IPS-20b (cell line): ENCODE results near the gene COL6A2.

ENCODE experiments used
- H3K27ac ChIP-seq: one replicate; pipeline ENCODE4 v1.5.1; 2013; ENCODE audit warnings: low read length
- H3K27me3 ChIP-seq: 2 replicates; pipeline ENCODE4 v1.6.1; 2013; ENCODE audit warnings: mild to moderate bottlenecking, low read length, inconsistent platforms; ENCODE audit not compliant: insufficient read depth
- H3K36me3 ChIP-seq: 2 replicates; pipeline ENCODE4 v1.6.1; 2013; ENCODE audit warnings: low read depth, mild to moderate bottlenecking, inconsistent platforms, low read length, moderate library complexity; ENCODE audit not compliant: insufficient read depth
- H3K4me1 ChIP-seq: 2 replicates; pipeline ENCODE4 v1.6.1; 2013; ENCODE audit warnings: mild to moderate bottlenecking, control low read depth, inconsistent platforms, low read length, moderate library complexity; ENCODE audit not compliant: insufficient read depth
- H3K4me3 ChIP-seq: 2 replicates; pipeline ENCODE4 v1.5.1; 2013; ENCODE audit warnings: mild to moderate bottlenecking, low read length, inconsistent platforms
- H3K9ac ChIP-seq: 2 replicates; pipeline ENCODE4 v1.6.1; 2013; ENCODE audit warnings: low read depth, mild to moderate bottlenecking, inconsistent platforms, low read length, moderate library complexity
- H3K9me3 ChIP-seq: 2 replicates; pipeline ENCODE4 v1.6.1; 2013; ENCODE audit warnings: mild to moderate bottlenecking, low read depth, low read length, inconsistent platforms; ENCODE audit not compliant: insufficient read depth

Gene COL6A2

DNA sequence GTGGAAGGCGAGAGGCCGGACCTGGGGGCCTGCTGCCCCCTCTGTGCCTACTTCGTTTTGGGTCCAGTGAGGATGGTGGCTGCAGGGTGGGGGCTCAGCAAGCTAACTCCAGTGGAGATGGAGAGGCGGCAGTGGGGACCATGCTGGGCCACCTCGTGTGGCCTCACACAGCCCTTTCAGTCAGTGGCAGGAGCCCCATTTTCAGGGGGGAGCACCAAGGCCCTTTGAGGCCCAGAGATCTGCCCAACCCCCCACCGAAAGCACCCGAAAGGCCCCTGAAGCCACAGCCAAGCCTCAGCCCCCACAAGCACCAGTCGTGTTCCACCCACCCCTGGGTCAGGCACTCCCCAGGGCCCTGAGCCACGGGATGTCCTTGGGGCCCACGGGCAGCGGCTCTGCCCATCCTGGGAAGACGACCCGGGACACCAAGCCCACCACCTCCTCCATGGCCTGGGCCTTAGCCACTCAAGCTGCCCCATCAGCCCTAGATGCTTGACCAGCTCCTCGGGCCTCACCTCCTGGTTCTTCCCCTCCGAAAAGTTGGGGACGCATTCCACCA, 57.1 kb downstream of the COL6A2 start:
- Histone ChIP-seq H3K9ac (no peak overlapping the region), H3K27me3 (no peaks in the 10 kb centered on the region), H3K36me3 (0 out of 2 replicates have a peak, but pooled peaks cover 3% of the 10 kb centered on the region), H3K4me1 (peaks cover 5% of the 10 kb centered on the region; the same call in 1 of the 2 replicates), H3K9me3 (no peaks in the 10 kb centered on the region), H3K4me3 (no peak overlapping the region), H3K27ac (no peak overlapping the region)

- no peak within 1 kb of the TSS for H3K27ac ChIP-seq
- H3K27me3 ChIP-seq: no peaks in the 10 kb centered on the region
- no peak within 1 kb of the TSS for H3K9ac ChIP-seq
- no peaks in the 10 kb centered on the region for H3K9me3 ChIP-seq
- H3K36me3 ChIP-seq: 0 out of 2 replicates have a peak, but pooled peaks cover 3% of the 10 kb centered on the region
- H3K4me3 ChIP-seq: no peak within 1 kb of the TSS
- H3K4me1 ChIP-seq: peaks cover 5% of the 10 kb centered on the region; the same call in 1 of the 2 replicates
Observed at GRCh38 chr21:46155514-46156377, 57.8 kb downstream of the COL6A2 start, which contains the start of gene FTCD. FTCD (minus strand) TSS chr21:46155579; CDS start chr21:46155523, 56 bp downstream.

DNA sequence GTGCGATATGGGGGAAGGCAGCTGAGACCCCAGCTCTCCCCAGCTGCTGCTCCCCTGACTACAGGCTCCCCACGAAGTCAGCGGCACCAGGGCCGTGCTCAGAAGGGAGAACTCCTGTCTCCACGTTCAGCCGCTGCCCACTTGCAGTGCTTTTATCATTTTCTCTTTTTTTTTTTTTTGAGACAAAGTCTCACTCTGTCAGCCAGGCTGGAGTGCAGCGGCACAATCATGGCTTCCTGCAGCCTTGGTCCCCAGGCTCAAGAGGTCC, 58.4 kb downstream of the COL6A2 start:
- Histone ChIP-seq H3K9me3 (no peaks in the 10 kb centered on the region), H3K4me3 (no peak overlapping the region), H3K27me3 (no peaks in the 10 kb centered on the region), H3K36me3 (0 out of 2 replicates have a peak, but pooled peaks cover 3% of the 10 kb centered on the region), H3K9ac (no peak overlapping the region), H3K27ac (no peak overlapping the region), H3K4me1 (peaks cover 5% of the 10 kb centered on the region; the same call in 1 of the 2 replicates)

DNA sequence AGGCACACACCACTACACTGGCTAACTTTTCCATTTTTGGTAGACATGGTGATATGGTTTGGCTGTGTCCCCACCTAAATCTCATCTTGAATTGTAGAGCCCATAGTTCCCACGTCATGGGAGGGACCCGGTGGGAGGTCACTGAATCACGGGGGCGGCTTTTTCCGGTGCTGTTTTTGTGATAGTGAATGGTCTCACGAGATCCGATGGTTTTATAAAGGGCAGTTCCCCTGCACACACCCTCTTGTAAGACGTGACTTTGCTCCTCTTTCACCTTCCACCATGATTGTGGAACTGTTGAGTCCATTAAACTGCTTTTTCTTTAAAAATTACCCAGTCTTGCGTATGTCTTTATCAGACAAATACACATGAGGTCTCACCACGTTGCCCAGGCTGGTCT, 58.8 kb downstream of the COL6A2 start:
- Histone ChIP-seq H3K9ac (no peak overlapping the region), H3K4me1 (peaks cover 5% of the 10 kb centered on the region; the same call in 1 of the 2 replicates), H3K27me3 (no peaks in the 10 kb centered on the region), H3K4me3 (no peak overlapping the region), H3K27ac (no peak overlapping the region), H3K9me3 (no peaks in the 10 kb centered on the region), H3K36me3 (0 out of 2 replicates have a peak, but pooled peaks cover 3% of the 10 kb centered on the region)

GRCh38 chr21:46157396-46157986, 59.6 kb downstream of the COL6A2 start:
- Histone ChIP-seq H3K27me3 (no peaks in the 10 kb centered on the region), H3K4me1 (peaks cover 5% of the 10 kb centered on the region; the same call in 1 of the 2 replicates), H3K9ac (no peak overlapping the region), H3K27ac (no peak overlapping the region), H3K4me3 (no peak overlapping the region), H3K36me3 (0 out of 2 replicates have a peak, but pooled peaks cover 3% of the 10 kb centered on the region), H3K9me3 (no peaks in the 10 kb centered on the region)

GRCh38 chr21:46157987-46158451, 60.1 kb downstream of the COL6A2 start:
- Histone ChIP-seq H3K4me3 (no peak overlapping the region), H3K9ac (no peak overlapping the region), H3K4me1 (peaks cover under 1% of the 10 kb centered on the region; the same call in 1 of the 2 replicates), H3K27ac (no peak overlapping the region), H3K27me3 (no peaks in the 10 kb centered on the region), H3K9me3 (no peaks in the 10 kb centered on the region), H3K36me3 (0 out of 2 replicates have a peak, but pooled peaks cover 3% of the 10 kb centered on the region)

- H3K4me3 ChIP-seq: no peak overlapping the region
- no peaks in the 10 kb centered on the region for H3K4me1 ChIP-seq
- no peaks in the 10 kb centered on the region for H3K9me3 ChIP-seq
- no peak overlapping the region for H3K27ac ChIP-seq
- no peaks in the 10 kb centered on the region for H3K27me3 ChIP-seq
- H3K36me3 ChIP-seq: 0 out of 2 replicates have a peak, but pooled peaks cover 3% of the 10 kb centered on the region
- no peak overlapping the region for H3K9ac ChIP-seq
Observed at GRCh38 chr21:46158666-46159300, 60.9 kb downstream of the COL6A2 start.

DNA sequence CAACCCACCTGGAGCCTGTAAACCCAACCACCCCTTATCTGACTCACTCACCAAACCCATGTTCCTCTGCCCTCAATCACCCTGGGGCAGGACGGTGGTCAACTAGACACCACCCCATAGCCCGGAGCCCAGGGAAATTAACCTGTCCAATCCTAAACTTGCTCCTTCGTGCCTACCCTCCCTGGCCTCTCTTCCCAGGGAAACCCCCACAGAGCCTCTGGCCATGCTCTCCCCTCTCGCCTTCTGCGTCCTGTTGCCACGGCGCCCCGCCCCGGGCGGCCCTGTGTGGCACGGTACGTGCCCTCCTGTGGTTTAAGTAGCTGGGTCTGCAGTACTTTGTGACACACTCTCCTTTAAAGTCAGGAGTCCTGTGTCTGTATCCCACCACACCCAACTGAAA, 61.5 kb downstream of the COL6A2 start:
- H3K9me3 ChIP-seq: no peaks in the 10 kb centered on the region
- no peak overlapping the region for H3K9ac ChIP-seq
- no peak overlapping the region for H3K4me3 ChIP-seq
- H3K36me3 ChIP-seq: 0 out of 2 replicates have a peak, but pooled peaks cover 6% of the 10 kb centered on the region
- H3K27me3 ChIP-seq: no peaks in the 10 kb centered on the region
- no peak overlapping the region for H3K27ac ChIP-seq
- no peaks in the 10 kb centered on the region for H3K4me1 ChIP-seq

DNA sequence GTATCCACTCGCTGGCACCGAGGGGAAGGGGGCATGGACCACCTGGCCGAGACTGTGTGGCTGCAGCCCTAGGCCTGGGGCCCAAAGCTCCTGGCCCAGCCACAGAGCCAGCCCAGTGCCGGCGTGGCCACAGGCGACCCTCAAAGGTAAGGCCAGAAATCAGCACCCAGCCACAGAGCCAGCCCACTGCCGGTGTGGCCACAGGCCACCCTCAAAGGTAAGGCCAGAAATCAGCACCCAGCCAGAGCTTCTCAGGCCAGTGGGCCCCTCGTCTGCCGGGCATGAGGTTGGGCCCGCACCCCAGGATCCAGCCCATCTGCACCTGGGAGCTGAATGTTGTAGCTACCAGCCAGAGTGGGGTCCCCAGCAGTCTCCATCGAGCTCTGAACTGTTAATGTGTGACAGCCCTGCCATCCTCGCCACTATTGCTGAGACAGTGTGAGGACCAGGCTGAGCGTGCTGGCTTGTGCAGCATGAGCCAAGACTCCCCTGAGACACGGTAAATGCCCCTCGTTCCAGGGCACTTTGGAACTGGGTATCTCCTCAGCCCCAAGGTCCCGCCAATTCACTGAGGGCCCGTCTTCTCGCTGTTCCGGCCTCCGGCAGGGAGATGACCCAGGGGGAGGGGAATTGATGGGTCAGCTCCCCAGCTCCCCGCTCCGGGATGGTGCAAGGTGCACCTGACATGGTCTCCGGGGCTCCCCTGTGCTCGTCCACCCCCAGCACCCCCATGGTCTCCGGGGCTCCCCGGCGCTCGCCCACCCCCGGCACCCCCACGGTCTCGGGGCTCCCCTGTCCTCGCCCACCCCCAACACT, 62.1 kb downstream of the COL6A2 start:
- H3K36me3 ChIP-seq: 0 out of 2 replicates have a peak, but pooled peaks cover 6% of the 10 kb centered on the region
- no peak overlapping the region for H3K9ac ChIP-seq
- no peaks in the 10 kb centered on the region for H3K4me1 ChIP-seq
- no peak overlapping the region for H3K27ac ChIP-seq
- no peaks in the 10 kb centered on the region for H3K27me3 ChIP-seq
- H3K9me3 ChIP-seq: no peaks in the 10 kb centered on the region
- no peak overlapping the region for H3K4me3 ChIP-seq

DNA sequence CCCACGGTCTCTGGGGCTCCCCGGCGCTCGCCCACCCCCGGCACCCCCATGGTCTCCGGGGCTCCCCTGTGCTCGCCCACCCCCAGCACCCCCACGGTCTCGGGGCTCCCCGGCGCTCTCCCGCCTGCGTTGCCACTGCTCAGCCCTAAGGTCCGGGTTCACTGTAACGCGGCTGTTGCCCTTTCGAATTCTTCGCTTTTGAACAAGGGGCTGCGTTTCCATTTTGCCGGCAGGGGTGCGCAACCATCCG, 62.7 kb downstream of the COL6A2 start:
- Histone ChIP-seq H3K27me3 (no peaks in the 10 kb centered on the region), H3K9me3 (no peaks in the 10 kb centered on the region), H3K9ac (no peak overlapping the region), H3K4me1 (no peaks in the 10 kb centered on the region), H3K27ac (no peak overlapping the region), H3K4me3 (no peak overlapping the region), H3K36me3 (0 out of 2 replicates have a peak, but pooled peaks cover 6% of the 10 kb centered on the region)
